ENCODE data around the gene SIRT1. TPM values are rescaled to one million over a fixed set of nuclear protein-coding genes. Genes with fewer than 3 reads are reported as not detected.

SIRT1 gene
- total and polyA plus RNA-seq, 9 of the 15 experiments (the other 6 are each of a cell fraction or from before 2014, with no cell fraction given) = 7.8 to 25.8 (median 19.1) TPM

DNA sequence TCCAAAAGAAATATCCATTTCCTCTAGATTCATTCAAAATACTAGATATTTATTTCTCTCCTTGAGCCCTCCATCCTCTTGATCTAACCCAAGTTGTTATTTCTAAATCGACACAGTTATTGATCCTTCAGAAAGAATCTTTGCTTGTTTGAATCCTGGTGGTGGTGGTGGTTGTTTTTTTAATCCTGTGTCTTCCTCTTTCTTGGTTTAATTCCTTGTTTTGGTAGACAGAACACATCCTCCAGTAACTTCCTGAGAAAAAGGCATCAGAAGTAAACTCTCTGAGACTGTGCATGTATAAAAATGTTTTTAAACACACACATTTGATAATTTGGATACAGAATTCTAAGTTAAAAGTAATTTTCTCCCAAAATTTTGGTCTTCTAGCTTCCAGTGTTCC, 49.9 kb downstream of the SIRT1 start:
- Histone ChIP-seq H3K27ac (ENCODE audit: extremely low read depth, low read depth, low read length) (no peak overlapping the region), H3K9ac (ENCODE audit: insufficient read depth in 1 of 2, low read depth in 2 of 2, low read length in 2 of 2) (no peak overlapping the region), H3K9me3 (replicated peaks; ENCODE audit: control insufficient read depth, insufficient read depth, low read depth, low read length) (no peaks in the 10 kb centered on the region), H3K79me2 (ENCODE audit: control insufficient read depth, insufficient read depth, low read length) (no peaks in the 10 kb centered on the region), H3K4me2 (ENCODE audit: insufficient read depth, low read length) (no peak overlapping the region), H4K20me1 (replicated peaks; ENCODE audit: control insufficient read depth, insufficient read depth, low read length) (no peaks in the 10 kb centered on the region), H3K4me1 (replicated peaks in 1 of 2; ENCODE audit: control insufficient read depth in 2 of 2, insufficient read depth in 2 of 2, low read length in 2 of 2) (no peaks in the 10 kb centered on the region), H2AFZ (ENCODE audit: low read depth, low read length) (no peak overlapping the region), H3K36me3 (ENCODE audit: control insufficient read depth, insufficient read depth, low read length) (peaks cover 23% of the 10 kb centered on the region), H3K4me3 (no peak overlapping the region), H3K27me3 (ENCODE audit: control insufficient read depth in 2 of 2, insufficient read depth in 2 of 2, low read length in 2 of 2) (no peaks in the 10 kb centered on the region), H3K9me1 (ENCODE audit: control insufficient read depth, insufficient read depth, low read length) (no peaks in the 10 kb centered on the region)
- ATAC-seq (no peak), FAIRE-seq (peak; percentile 37), DNase-seq (ENCODE audit: extremely low read depth in 1 of 4, low spot score in 3 of 4) (no peak)
- TF ChIP-seq HMG20A (CRISPR knock-in tag; conservative IDR thresholded peaks at IDR 0.05) (no peak), RBBP5 (IDR thresholded peaks at IDR 0.05; ENCODE audit: borderline replicate concordance, insufficient read depth, low read length, poor library complexity, severe bottlenecking) (no peak)
- TF ChIP-seq, protein P1, sequence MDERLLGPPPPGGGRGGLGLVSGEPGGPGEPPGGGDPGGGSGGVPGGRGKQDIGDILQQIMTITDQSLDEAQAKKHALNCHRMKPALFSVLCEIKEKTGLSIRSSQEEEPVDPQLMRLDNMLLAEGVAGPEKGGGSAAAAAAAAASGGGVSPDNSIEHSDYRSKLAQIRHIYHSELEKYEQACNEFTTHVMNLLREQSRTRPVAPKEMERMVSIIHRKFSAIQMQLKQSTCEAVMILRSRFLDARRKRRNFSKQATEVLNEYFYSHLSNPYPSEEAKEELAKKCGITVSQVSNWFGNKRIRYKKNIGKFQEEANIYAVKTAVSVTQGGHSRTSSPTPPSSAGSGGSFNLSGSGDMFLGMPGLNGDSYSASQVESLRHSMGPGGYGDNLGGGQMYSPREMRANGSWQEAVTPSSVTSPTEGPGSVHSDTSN (CRISPR knock-in tag; IDR thresholded peaks at IDR 0.05; ENCODE audit: low read depth) = no peak
- TF ChIP-seq, protein P1 (tag; conservative IDR thresholded peaks at IDR 0.05; ENCODE audit: low read depth) = no peak
- CTCF ChIA-PET (ENCODE audit: low intra/inter-chr PET ratio) = no interaction called here
- intact Hi-C loops (cut with micrococcal nuclease) (no loop called here), in situ Hi-C loops (cut with MboI) (no loop called here)
- 37% methylated on average over 1 of the region's 1 CpG for WGBS (ENCODE audit: insufficient coverage, low coverage, missing lambda C conversion rate)
- POLR2A ChIA-PET = no interaction called here
- BruUV-seq (replicated peaks) = no TSS peak

Data from K562 (cell line).